Fibroblast of lung (primary cell): ENCODE measurements around the gene YIPF3. TPM values are rescaled to one million over a fixed set of nuclear protein-coding genes. Genes with fewer than 3 reads are reported as not detected.

ENCODE experiments used
- DNase-seq, 2 donors: peaks; one replicate each; pipeline versions ENCODE4 v3.0.0 to v3.0.0-alpha.2; 2010; ENCODE audit warnings: low read depth in 2 of 2
- H2AFZ ChIP-seq: 2 replicates; pipeline ENCODE4 v1.5.1; 2012; ENCODE audit warnings: low read length, control low read depth, inconsistent platforms
- H3K27ac ChIP-seq: 2 replicates; pipeline ENCODE4 v1.5.1; 2011; ENCODE audit warnings: low read length, control low read depth; ENCODE audit not compliant: insufficient read depth
- H3K27me3 ChIP-seq: 2 replicates; pipeline ENCODE4 v1.5.1; 2011; ENCODE audit warnings: mild to moderate bottlenecking, low read length; ENCODE audit not compliant: control insufficient read depth, insufficient read depth
- H3K36me3 ChIP-seq: 2 replicates; pipeline ENCODE4 v1.5.1; 2011; ENCODE audit warnings: low read length; ENCODE audit not compliant: control insufficient read depth, insufficient read depth
- H3K4me1 ChIP-seq: 2 replicates; pipeline ENCODE4 v1.5.1; 2011; ENCODE audit warnings: low read length; ENCODE audit not compliant: control insufficient read depth, insufficient read depth; ENCODE audit errors: extremely low read depth
- H3K4me2 ChIP-seq: 2 replicates; pipeline ENCODE4 v1.5.1; 2011; ENCODE audit warnings: low read length, control low read depth; ENCODE audit not compliant: insufficient read depth; ENCODE audit errors: extremely low read depth
- H3K4me3 ChIP-seq, 4 experiments: fragments of 200-600 bp in 1 of 4; sonication (generic) in 1 of 4; replicated peaks in 1 of 4; 2 replicates each; pipeline ENCODE4 v1.5.1; 2011 to 2016; ENCODE audit warnings: low read length in 4 of 4, low read depth in 3 of 4, mild to moderate bottlenecking in 3 of 4, control low read depth in 2 of 4, inconsistent platforms in 1 of 4, mixed read lengths in 1 of 4; ENCODE audit not compliant: insufficient read depth in 1 of 4; ENCODE audit errors: control extremely low read depth in 1 of 4
- H3K79me2 ChIP-seq: 2 replicates; pipeline ENCODE4 v1.5.1; 2012; ENCODE audit warnings: mild to moderate bottlenecking, low read length, inconsistent platforms; ENCODE audit not compliant: control insufficient read depth, insufficient read depth
- H3K9ac ChIP-seq: 2 replicates; pipeline ENCODE4 v1.5.1; 2011; ENCODE audit warnings: mild to moderate bottlenecking, low read length, control low read depth; ENCODE audit not compliant: insufficient read depth
- H3K9me3 ChIP-seq: 2 replicates; pipeline ENCODE4 v1.5.1; 2012; ENCODE audit warnings: low read depth, low read length; ENCODE audit not compliant: control insufficient read depth, insufficient read depth
- H4K20me1 ChIP-seq: 2 replicates; pipeline ENCODE4 v1.5.1; 2011; ENCODE audit warnings: low read length; ENCODE audit not compliant: control insufficient read depth, insufficient read depth; ENCODE audit errors: extremely low read depth
- CTCF ChIP-seq, 2 donors: IDR thresholded peaks in 1 of 2; conservative IDR thresholded peaks in 1 of 2; 1 replicate in 1 of 2; 2 replicates in 1 of 2; pipeline ENCODE4 v1.5.1; 2011 to 2012; ENCODE audit warnings: low read length in 2 of 2, control low read depth in 1 of 2, inconsistent platforms in 1 of 2, low read depth in 1 of 2, mild to moderate bottlenecking in 1 of 2
- EZH2 ChIP-seq: IDR thresholded peaks from 2 replicates; pipeline ENCODE4 v1.5.1; 2012; ENCODE audit warnings: low read length, control low read depth, mild to moderate bottlenecking; ENCODE audit errors: missing control alignments
- polyA plus RNA-seq, 2 donors: library from polyadenylated mRNA; depleted of rRNA in 1 of 2; stranded (reverse) in 1 of 2; unstranded in 1 of 2; fragments of >200 nt; gene quantifications; 2 replicates each; pipeline ENCODE4 v1.2.1, GENCODE V29; 2011 to 2012; ENCODE audit warnings: missing spikeins in 1 of 2
- total RNA-seq: library from RNA; depleted of rRNA; stranded (reverse); fragments of >200 nt; gene quantifications from 2 replicates; pipeline ENCODE4 v1.2.1, GENCODE V29; 2014

YIPF3 gene
- total and polyA plus RNA-seq, 2 donors (not counting 1 experiment from before 2014, with no cell fraction given) = 106 to 173 TPM

GRCh38 chr6:43506171-43506570 lies 10.6 kb downstream of the YIPF3 start:
- no peak overlapping the region for H3K4me2 ChIP-seq
- H2AFZ ChIP-seq = no peak overlapping the region
- DNase-seq = no peak
- no peak overlapping the region for H3K9ac ChIP-seq
- peaks cover 21% of the 10 kb centered on the region for H3K36me3 ChIP-seq
- peaks cover 3% of the 10 kb centered on the region for H3K4me1 ChIP-seq
- no peaks in the 10 kb centered on the region for H4K20me1 ChIP-seq
- H3K27me3 ChIP-seq = no peaks in the 10 kb centered on the region
- H3K4me3 ChIP-seq = no peak overlapping the region
- no peaks in the 10 kb centered on the region for H3K9me3 ChIP-seq
- no peak overlapping the region for H3K27ac ChIP-seq
- H3K79me2 ChIP-seq = no peaks in the 10 kb centered on the region
- TF ChIP-seq CTCF (conservative IDR thresholded peaks at IDR 0.05 in 1 of 2, IDR thresholded peaks at IDR 0.05 in 1 of 2; ENCODE audit: low read depth in 1 of 2, low read length in 2 of 2) = no peak
- no peak for TF ChIP-seq EZH2

GRCh38 chr6:43505718-43506117 lies 11.0 kb downstream of the YIPF3 start:
- Histone ChIP-seq H3K4me2 (no peak overlapping the region), H3K9me3 (no peaks in the 10 kb centered on the region), H2AFZ (no peak overlapping the region), H4K20me1 (no peaks in the 10 kb centered on the region), H3K9ac (no peak overlapping the region), H3K79me2 (no peaks in the 10 kb centered on the region), H3K27ac (no peak overlapping the region), H3K4me3 (no peak overlapping the region), H3K36me3 (peaks cover 19% of the 10 kb centered on the region), H3K4me1 (peaks cover 3% of the 10 kb centered on the region), H3K27me3 (no peaks in the 10 kb centered on the region)
- DNase-seq = no peak
- no peak for TF ChIP-seq CTCF (conservative IDR thresholded peaks at IDR 0.05 in 1 of 2, IDR thresholded peaks at IDR 0.05 in 1 of 2; ENCODE audit: low read depth in 1 of 2, low read length in 2 of 2)
- no peak for TF ChIP-seq EZH2

- Histone ChIP-seq H3K27me3 (no peaks in the 10 kb centered on the region), H3K4me1 (peaks cover 3% of the 10 kb centered on the region), H3K79me2 (no peaks in the 10 kb centered on the region), H3K9ac (no peak overlapping the region), H2AFZ (no peak overlapping the region), H3K27ac (no peak overlapping the region), H3K4me3 (no peak overlapping the region), H4K20me1 (no peaks in the 10 kb centered on the region), H3K4me2 (no peak overlapping the region), H3K36me3 (peaks cover 20% of the 10 kb centered on the region), H3K9me3 (no peaks in the 10 kb centered on the region)
- no peak for TF ChIP-seq EZH2
- DNase-seq = no peak
These were observed 11.8 kb downstream of the YIPF3 start for GRCh38 chr6:43504756-43505593.
